Lower lobe of right lung (tissue), 2 donors: Measurements from ENCODE around the gene FAM83E. TPM values are rescaled to one million over a fixed set of nuclear protein-coding genes. Genes with fewer than 3 reads are reported as not detected.

Source experiments
- ATAC-seq, 2 donors: fragments of 200-7000 bp; cut with Tn5 transposase; one replicate each; pipeline ENCODE4 v1.9.1; 2020 to 2022; ENCODE audit warnings: mild to moderate bottlenecking in 2 of 2, moderate library complexity in 2 of 2
- DNase-seq: peaks from one replicate; pipeline ENCODE4 v3.0.0-alpha.2; 2020
- H3K27ac ChIP-seq: fragments of 200-600 bp; one replicate; pipeline ENCODE4 v1.8.0; 2022
- H3K27me3 ChIP-seq: fragments of 200-600 bp; one replicate; pipeline ENCODE4 v1.8.0; 2022; ENCODE audit warnings: low read depth
- H3K36me3 ChIP-seq: fragments of 200-600 bp; one replicate; pipeline ENCODE4 v1.8.0; 2022; ENCODE audit warnings: mild to moderate bottlenecking
- H3K4me1 ChIP-seq: fragments of 200-600 bp; one replicate; pipeline ENCODE4 v1.8.0; 2022
- H3K4me3 ChIP-seq: fragments of 200-600 bp; one replicate; pipeline ENCODE4 v1.8.0; 2022; ENCODE audit warnings: mild to moderate bottlenecking
- H3K9me3 ChIP-seq: fragments of 200-600 bp; one replicate; pipeline ENCODE4 v1.8.0; 2022
- intact Hi-C: fragments of 100-400 bp; cut with DNase I; formaldehyde crosslinking; loops from one replicate; pipeline ENCODE4 v1.11.0; 2022
- total RNA-seq: library from RNA; stranded (reverse); fragmentation: NEBNext Ultra II Directional; extraction: Animal tissue kit (Norgen Biotek cat#: 25700); gene quantifications from one replicate; pipeline ENCODE4 v1.2.1, GENCODE V29; 2021
- TF ChIP-seq, protein P1 (sequence below): fragments of 200-600 bp; IDR thresholded peaks from one replicate; pipeline ENCODE4 v1.8.0; 2022; ENCODE audit warnings: antibody characterized with exemption, mild to moderate bottlenecking
- donor health status: DM: no; HTN: yes; CAD: no; lungs with severe emphysema.

FAM83E gene
- total RNA-seq, 1 donor from 2014 or later: 34.1 TPM

DNA sequence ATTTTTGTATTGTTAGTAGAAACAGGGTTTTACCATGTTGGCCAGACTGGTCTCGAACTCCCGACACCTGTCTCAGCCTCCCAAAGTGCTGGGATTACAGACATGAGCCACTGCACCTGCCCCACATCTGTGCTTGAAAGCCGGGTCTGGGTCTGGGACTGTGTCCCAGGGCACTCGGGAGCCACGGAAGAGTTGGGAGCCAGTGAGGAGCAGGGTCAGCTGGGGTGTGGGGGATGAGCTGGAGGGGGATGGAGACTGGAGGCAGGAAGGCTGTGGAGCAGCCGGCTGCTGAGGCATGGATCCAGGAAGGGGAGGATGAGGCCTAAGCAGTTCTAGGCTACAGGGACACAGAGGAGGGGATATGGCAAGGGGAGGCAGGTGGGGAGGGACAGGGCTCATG is 19.0 kb downstream of the FAM83E start:
- no peaks in the 10 kb centered on the region for H3K4me1 ChIP-seq
- no peaks in the 10 kb centered on the region for H3K27me3 ChIP-seq
- ATAC-seq (no peak), DNase-seq (no peak)
- no peaks in the 10 kb centered on the region for H3K9me3 ChIP-seq
- TF ChIP-seq, protein P1, sequence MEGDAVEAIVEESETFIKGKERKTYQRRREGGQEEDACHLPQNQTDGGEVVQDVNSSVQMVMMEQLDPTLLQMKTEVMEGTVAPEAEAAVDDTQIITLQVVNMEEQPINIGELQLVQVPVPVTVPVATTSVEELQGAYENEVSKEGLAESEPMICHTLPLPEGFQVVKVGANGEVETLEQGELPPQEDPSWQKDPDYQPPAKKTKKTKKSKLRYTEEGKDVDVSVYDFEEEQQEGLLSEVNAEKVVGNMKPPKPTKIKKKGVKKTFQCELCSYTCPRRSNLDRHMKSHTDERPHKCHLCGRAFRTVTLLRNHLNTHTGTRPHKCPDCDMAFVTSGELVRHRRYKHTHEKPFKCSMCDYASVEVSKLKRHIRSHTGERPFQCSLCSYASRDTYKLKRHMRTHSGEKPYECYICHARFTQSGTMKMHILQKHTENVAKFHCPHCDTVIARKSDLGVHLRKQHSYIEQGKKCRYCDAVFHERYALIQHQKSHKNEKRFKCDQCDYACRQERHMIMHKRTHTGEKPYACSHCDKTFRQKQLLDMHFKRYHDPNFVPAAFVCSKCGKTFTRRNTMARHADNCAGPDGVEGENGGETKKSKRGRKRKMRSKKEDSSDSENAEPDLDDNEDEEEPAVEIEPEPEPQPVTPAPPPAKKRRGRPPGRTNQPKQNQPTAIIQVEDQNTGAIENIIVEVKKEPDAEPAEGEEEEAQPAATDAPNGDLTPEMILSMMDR: no peak
- intact Hi-C loops: no loop called here
- H3K36me3 ChIP-seq: no peaks in the 10 kb centered on the region
- no peak overlapping the region for H3K27ac ChIP-seq
- no peak overlapping the region for H3K4me3 ChIP-seq

DNA sequence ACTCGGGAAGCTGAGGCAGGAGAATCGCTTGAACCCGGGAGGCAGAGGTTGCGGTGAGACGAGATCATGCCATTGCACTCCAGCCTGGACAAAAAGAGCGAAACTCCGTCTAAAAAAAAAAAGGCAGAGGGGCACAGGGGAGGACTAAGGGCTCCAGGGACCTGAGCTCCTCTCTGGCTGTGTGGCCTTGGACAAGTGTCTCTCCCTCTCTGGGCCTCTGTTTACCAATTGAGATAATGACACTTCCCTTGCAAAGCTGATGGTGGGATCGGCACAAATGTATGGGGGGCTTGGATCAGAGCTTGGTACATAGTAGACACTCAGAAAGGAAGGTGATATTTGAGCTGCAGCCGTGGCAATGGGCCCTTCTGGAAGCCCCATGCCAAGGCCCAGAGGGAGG is 19.7 kb downstream of the FAM83E start:
- ATAC-seq (no peak), DNase-seq (no peak)
- Histone ChIP-seq H3K4me1 (no peaks in the 10 kb centered on the region), H3K36me3 (no peaks in the 10 kb centered on the region), H3K27me3 (no peaks in the 10 kb centered on the region), H3K27ac (no peak overlapping the region), H3K9me3 (no peaks in the 10 kb centered on the region), H3K4me3 (no peak overlapping the region)
- TF ChIP-seq, protein P1: no peak
- intact Hi-C loops: no loop called here

DNA sequence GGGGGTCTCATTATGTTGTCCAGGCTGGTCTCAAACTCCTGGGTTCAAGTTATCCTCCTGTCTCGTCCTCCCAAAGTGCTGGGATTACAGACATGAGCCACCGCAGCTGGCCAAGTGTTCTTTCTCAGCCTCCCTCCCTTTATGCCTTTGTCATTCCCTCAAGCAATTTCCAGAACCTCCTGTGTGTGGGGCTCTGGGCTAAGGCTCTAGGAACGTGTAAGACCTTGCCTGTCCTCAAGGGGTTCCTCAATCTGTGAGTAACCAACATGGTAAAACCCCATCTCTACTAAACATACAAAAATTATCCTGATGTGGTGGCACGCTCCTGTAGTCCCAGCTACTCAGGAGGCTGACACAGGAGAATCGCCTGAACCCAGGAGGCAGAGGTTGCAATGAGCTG is 23.9 kb downstream of the FAM83E start:
- H3K9me3 ChIP-seq: no peaks in the 10 kb centered on the region
- H3K4me3 ChIP-seq: no peak overlapping the region
- DNase-seq (no peak), ATAC-seq (no peak)
- H3K4me1 ChIP-seq: peaks cover 4% of the 10 kb centered on the region
- H3K36me3 ChIP-seq: no peaks in the 10 kb centered on the region
- intact Hi-C loops: no loop called here
- no peak overlapping the region for H3K27ac ChIP-seq
- H3K27me3 ChIP-seq: no peaks in the 10 kb centered on the region
- TF ChIP-seq, protein P1: no peak

DNA sequence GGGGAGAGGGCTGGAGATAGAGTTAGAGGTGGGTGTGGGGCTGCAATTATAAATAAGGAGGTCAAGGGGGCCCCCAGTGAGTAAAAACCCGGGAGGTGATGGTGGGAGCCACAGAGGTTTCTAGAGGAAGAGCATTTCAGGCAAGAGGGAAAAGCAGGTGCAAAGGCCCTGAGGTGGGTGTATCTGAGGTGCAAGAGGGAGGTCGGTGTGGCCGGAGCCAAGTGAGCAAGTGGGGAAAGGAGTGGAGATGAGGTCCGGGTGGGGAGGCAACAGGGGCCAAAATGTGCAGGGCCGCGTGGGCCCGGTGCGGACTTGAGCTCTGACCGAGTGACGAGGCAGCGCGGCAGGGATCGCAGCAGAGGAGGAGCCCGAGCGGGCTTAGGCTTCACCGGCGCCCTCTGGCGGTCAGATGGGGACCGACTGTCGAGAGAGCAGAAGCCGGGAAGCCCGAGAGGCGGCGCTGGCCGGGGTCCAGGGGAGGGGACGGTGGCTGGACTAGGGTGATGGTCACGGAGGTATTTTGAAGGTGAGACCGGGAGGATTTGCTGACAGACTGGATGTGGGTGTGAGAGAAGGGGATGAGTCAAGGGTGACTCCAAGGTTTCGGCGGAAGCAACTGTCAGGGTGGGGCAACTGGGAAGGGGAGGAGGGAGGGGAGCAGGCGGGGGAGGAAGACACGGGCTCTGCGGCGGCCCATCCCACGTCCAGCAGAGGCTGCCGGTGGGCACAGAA is 26.0 kb downstream of the FAM83E start:
- H3K27ac ChIP-seq: peak overlapping the region; percentile 38
- ATAC-seq: peak; percentile 89 to 90
- H3K4me3 ChIP-seq: peak overlapping the region; percentile 48

DNA sequence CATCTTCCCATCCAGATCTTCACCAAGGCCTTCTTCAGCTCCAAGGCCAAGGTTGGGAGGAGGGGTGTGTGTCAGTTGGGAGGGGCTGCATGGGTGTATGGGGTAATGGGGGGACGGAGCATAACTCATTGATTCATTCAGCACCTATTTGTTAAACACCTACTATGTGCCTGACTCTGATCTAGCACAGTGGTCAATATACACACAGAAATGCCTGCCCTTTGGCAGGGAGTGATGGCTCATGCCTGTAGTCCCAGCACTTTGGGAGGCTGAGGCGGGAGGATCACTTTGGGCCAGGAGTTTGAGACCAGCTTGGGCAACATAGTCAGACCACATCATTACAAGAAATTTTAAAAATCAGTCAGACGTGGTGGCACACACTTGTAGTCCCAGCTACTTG is 27.5 kb downstream of the FAM83E start:
- intact Hi-C loops: no loop called here
- no peaks in the 10 kb centered on the region for H3K9me3 ChIP-seq

More for the DNA sequence above, 26.0 kb downstream of the FAM83E start:
- DNase-seq: peak; percentile 97
- H3K4me1 ChIP-seq: peaks cover 8% of the 10 kb centered on the region
- H3K9me3 ChIP-seq: no peaks in the 10 kb centered on the region
- intact Hi-C loops: no loop called here
- H3K27me3 ChIP-seq: no peaks in the 10 kb centered on the region
- TF ChIP-seq, protein P1: peak; percentile 94
- H3K36me3 ChIP-seq: no peaks in the 10 kb centered on the region

More for the DNA sequence above, 27.5 kb downstream of the FAM83E start:
- TF ChIP-seq, protein P1: no peak
- Histone ChIP-seq H3K27me3 (no peaks in the 10 kb centered on the region), H3K4me3 (no peak overlapping the region), H3K27ac (no peak overlapping the region), H3K4me1 (peaks cover 11% of the 10 kb centered on the region), H3K36me3 (no peaks in the 10 kb centered on the region)
- DNase-seq: no peak
- ATAC-seq: no peak
